A673 (cell line): Measurements from ENCODE around the gene TAF11L5.

Source experiments
- CTCF ChIP-seq: fragments of 300-800, 200-600 bp; sonication (generic); conservative IDR thresholded peaks from 2 replicates; pipeline ENCODE4 v1.5.1; 2017; ENCODE audit warnings: low read depth, mild to moderate bottlenecking, antibody characterized with exemption, low read length, moderate library complexity, mixed read lengths
- EZH2 ChIP-seq: fragments of 200-600 bp; sonication (generic); IDR thresholded peaks from 2 replicates; pipeline ENCODE4 v1.6.1; 2017; ENCODE audit warnings: borderline replicate concordance, low read depth, mild to moderate bottlenecking, mixed read lengths, antibody characterized with exemption, low read length; ENCODE audit not compliant: poor library complexity, severe bottlenecking

GRCh38 chr5:17487174-17487512 lies 37.9 kb upstream of the TAF11L5 start:
- TF ChIP-seq CTCF, result no peak
- TF ChIP-seq EZH2, result no peak
